Liver (tissue), 9 donors: Measurements from ENCODE around the gene PC. TPM values are rescaled to one million over a fixed set of nuclear protein-coding genes. Genes with fewer than 3 reads are reported as not detected.

Source experiments
- DNase-seq: peaks from one replicate; pipeline ENCODE4 v3.0.0-alpha.2; 2017; ENCODE audit warnings: low spot score
- H3K27ac ChIP-seq, 2 donors: one replicate each; pipeline ENCODE4 v1.7.0; 2013; ENCODE audit warnings: inconsistent platforms in 2 of 2, low read length in 2 of 2, control low read depth in 1 of 2, low read depth in 1 of 2, mild to moderate bottlenecking in 1 of 2
- H3K27me3 ChIP-seq, 4 donors: one replicate each; pipeline versions ENCODE4 v1.6.1 to v1.7.0; 2013; ENCODE audit warnings: low read length in 3 of 4, inconsistent platforms in 1 of 4, mild to moderate bottlenecking in 1 of 4, moderate library complexity in 1 of 4; ENCODE audit not compliant: control insufficient read depth in 4 of 4, insufficient read depth in 4 of 4
- H3K36me3 ChIP-seq, 4 donors: one replicate each; pipeline versions ENCODE4 v1.6.1 to v1.7.0; 2013; ENCODE audit warnings: low read length in 3 of 4, mild to moderate bottlenecking in 3 of 4, low read depth in 1 of 4, moderate library complexity in 1 of 4; ENCODE audit not compliant: control insufficient read depth in 4 of 4, insufficient read depth in 3 of 4
- H3K4me1 ChIP-seq, 4 donors: one replicate each; pipeline versions ENCODE4 v1.6.1 to v1.7.0; 2013; ENCODE audit warnings: low read length in 3 of 4, mild to moderate bottlenecking in 3 of 4, moderate library complexity in 1 of 4; ENCODE audit not compliant: control insufficient read depth in 4 of 4, insufficient read depth in 4 of 4
- H3K4me3 ChIP-seq, 3 donors: one replicate each; pipeline versions ENCODE4 v1.6.1 to v1.7.0; 2013; ENCODE audit warnings: low read length in 3 of 3, control low read depth in 1 of 3, low read depth in 1 of 3, mild to moderate bottlenecking in 1 of 3
- H3K9ac ChIP-seq, 2 donors: one replicate each; pipeline ENCODE4 v1.7.0; 2013; ENCODE audit warnings: low read length in 2 of 2, mild to moderate bottlenecking in 2 of 2, moderate library complexity in 2 of 2, control low read depth in 1 of 2, low read depth in 1 of 2
- H3K9me3 ChIP-seq, 4 donors: one replicate each; pipeline versions ENCODE4 v1.6.1 to v1.7.0; 2013; ENCODE audit warnings: low read length in 3 of 4; ENCODE audit not compliant: control insufficient read depth in 4 of 4
- ATF3 ChIP-seq: IDR thresholded peaks from 2 replicates; pipeline ENCODE4 v1.6.1; 2016; ENCODE audit warnings: antibody characterized with exemption
- CTCF ChIP-seq: fragments of 150-350 bp; IDR thresholded peaks from 2 replicates; pipeline ENCODE4 v1.5.1; 2017; ENCODE audit warnings: improper control_type of control experiment, low read depth, low read length; ENCODE audit not compliant: missing input control
- EGR1 ChIP-seq, 2 donors: IDR thresholded peaks; 2 replicates each; pipeline ENCODE4 v1.6.1; 2016 to 2018; ENCODE audit warnings: antibody characterized with exemption in 2 of 2, low read depth in 2 of 2
- FOXA1 ChIP-seq: IDR thresholded peaks from 2 replicates; pipeline ENCODE4 v1.6.1; 2016; ENCODE audit warnings: antibody characterized with exemption
- FOXA2 ChIP-seq: IDR thresholded peaks from 2 replicates; pipeline ENCODE4 v1.6.1; 2016; ENCODE audit warnings: antibody characterized with exemption
- GABPA ChIP-seq, 2 donors: IDR thresholded peaks in 1 of 2; conservative IDR thresholded peaks in 1 of 2; 2 replicates each; pipeline ENCODE4 v1.6.1; 2016; ENCODE audit warnings: antibody characterized with exemption in 2 of 2, mild to moderate bottlenecking in 1 of 2, moderate library complexity in 1 of 2
- HNF4A ChIP-seq, 2 donors: conservative IDR thresholded peaks; 2 replicates each; pipeline ENCODE4 v1.6.1; 2016; ENCODE audit warnings: antibody characterized with exemption in 2 of 2, mild to moderate bottlenecking in 2 of 2
- HNF4G ChIP-seq: IDR thresholded peaks from 2 replicates; pipeline ENCODE4 v1.6.1; 2016; ENCODE audit warnings: antibody characterized with exemption
- JUND ChIP-seq, 2 donors: IDR thresholded peaks; 2 replicates each; pipeline ENCODE4 v1.6.1; 2016; ENCODE audit warnings: antibody characterized with exemption in 2 of 2
- MAX ChIP-seq: IDR thresholded peaks from 2 replicates; pipeline ENCODE4 v1.6.1; 2016; ENCODE audit warnings: antibody characterized with exemption
- NR2F2 ChIP-seq: IDR thresholded peaks from 2 replicates; pipeline ENCODE4 v1.6.1; 2016; ENCODE audit warnings: antibody characterized with exemption
- RAD21 ChIP-seq, 2 donors: IDR thresholded peaks; 2 replicates each; pipeline ENCODE4 v1.6.1; 2016; ENCODE audit warnings: antibody characterized with exemption in 2 of 2, mild to moderate bottlenecking in 2 of 2
- REST ChIP-seq: IDR thresholded peaks from 2 replicates; pipeline ENCODE4 v1.6.1; 2016; ENCODE audit warnings: antibody characterized with exemption, mild to moderate bottlenecking
- RXRA ChIP-seq, 2 donors: IDR thresholded peaks; 2 replicates each; pipeline ENCODE4 v1.6.1; 2017 to 2018; ENCODE audit warnings: antibody characterized with exemption in 2 of 2, mild to moderate bottlenecking in 1 of 2
- SP1 ChIP-seq: IDR thresholded peaks from 2 replicates; pipeline ENCODE4 v1.6.1; 2018; ENCODE audit warnings: antibody characterized with exemption, mild to moderate bottlenecking
- TAF1 ChIP-seq: conservative IDR thresholded peaks from 2 replicates; pipeline ENCODE4 v1.6.1; 2016; ENCODE audit warnings: antibody characterized with exemption, mild to moderate bottlenecking
- YY1 ChIP-seq: IDR thresholded peaks from 2 replicates; pipeline ENCODE4 v1.6.1; 2016; ENCODE audit warnings: antibody characterized with exemption, mild to moderate bottlenecking
- ZBTB33 ChIP-seq: IDR thresholded peaks from 2 replicates; pipeline ENCODE4 v1.6.1; 2016; ENCODE audit warnings: antibody characterized with exemption
- WGBS: extraction: QIAGEN DNeasy Blood & Tissue Kit; methylation state at CpG from one replicate; pipeline ENCODE4 v1.1.7; 2013; 5-methylcytosine and 5-hydroxymethylcytosine counted together
- polyA plus RNA-seq, 2 donors: library from polyadenylated mRNA; stranded (reverse) in 1 of 2; unstranded in 1 of 2; fragments of 200-250 nt in 1 of 2; fragments of >200 nt in 1 of 2; fragmentation: Nextera tagmentation in 1 of 2; extraction: Ambion mirVana in 1 of 2; gene quantifications; one replicate each; pipeline versions ENCODE4 v1.2.1 to v1.2.3, GENCODE V29; 2013 to 2015
- total RNA-seq, 2 donors: library from RNA; depleted of rRNA; stranded (reverse); fragments of >200 nt; gene quantifications; one replicate each; pipeline ENCODE4 v1.2.3, GENCODE V29; 2014
- donor health status: healthy.
- donor health status: healthy.
- donor health status: healthy.
- donor health status: healthy.
- donor health status: healthy.

Gene PC
- total and polyA plus RNA-seq, 4 donors = 144 to 583 (median 296) TPM

GRCh38 chr11:66866511-66866986, 91.6 kb downstream of the PC start:
- H3K9ac ChIP-seq = no peak overlapping the region
- no peak overlapping the region for H3K27ac ChIP-seq
- DNase-seq = no peak
- 96% methylated on average over 7 of the region's 7 CpGs for WGBS
- TF ChIP-seq YY1 (no peak), GABPA (IDR thresholded peaks at IDR 0.05 in 1 of 2, conservative IDR thresholded peaks at IDR 0.05 in 1 of 2) (no peak), SP1 (no peak), HNF4G (no peak), JUND (IDR thresholded peaks at IDR 0.05) (no peak), NR2F2 (no peak), ZBTB33 (no peak), CTCF (no peak), TAF1 (no peak), FOXA2 (no peak), HNF4A (conservative IDR thresholded peaks at IDR 0.05) (no peak), ATF3 (no peak), RAD21 (IDR thresholded peaks at IDR 0.05) (no peak), FOXA1 (no peak), REST (no peak), RXRA (IDR thresholded peaks at IDR 0.05) (no peak), EGR1 (IDR thresholded peaks at IDR 0.05; ENCODE audit: low read depth in 2 of 2) (no peak)
- H3K9me3 ChIP-seq = no peaks in the 10 kb centered on the region
- H3K36me3 ChIP-seq = peaks cover 20 to 60% (median 39%) of the 10 kb centered on the region in 4 donors
- no peaks in the 10 kb centered on the region for H3K27me3 ChIP-seq
- no peak overlapping the region for H3K4me3 ChIP-seq
- peaks cover 0 to 9% (median 2%) of the 10 kb centered on the region in 4 donors for H3K4me1 ChIP-seq

- Histone ChIP-seq H3K9ac (no peak overlapping the region), H3K4me3 (no peak overlapping the region), H3K9me3 (no peaks in the 10 kb centered on the region), H3K4me1 (peaks cover 0 to 9% (median 2%) of the 10 kb centered on the region in 4 donors), H3K27me3 (no peaks in the 10 kb centered on the region), H3K27ac (no peak overlapping the region), H3K36me3 (peaks cover 18 to 54% (median 36%) of the 10 kb centered on the region in 4 donors)
- DNase-seq = no peak
- 94% methylated on average over 23 of the region's 23 CpGs for WGBS
- TF ChIP-seq EGR1 (IDR thresholded peaks at IDR 0.05; ENCODE audit: low read depth in 2 of 2) (no peak), MAX (no peak), ATF3 (no peak), RAD21 (IDR thresholded peaks at IDR 0.05) (no peak), YY1 (no peak), TAF1 (no peak), NR2F2 (no peak), FOXA1 (no peak), ZBTB33 (no peak), REST (no peak), HNF4A (conservative IDR thresholded peaks at IDR 0.05) (no peak)
These were observed 92.2 kb downstream of the PC start for GRCh38 chr11:66866007-66866406.
